ENCODE measurements around the gene RAB11FIP3. TPM values are rescaled to one million over a fixed set of nuclear protein-coding genes. Genes with fewer than 3 reads are reported as not detected.

The RAB11FIP3 gene
- total RNA-seq, 2 experiments from 2014 or later = 29.0 to 51.2 TPM

DNA sequence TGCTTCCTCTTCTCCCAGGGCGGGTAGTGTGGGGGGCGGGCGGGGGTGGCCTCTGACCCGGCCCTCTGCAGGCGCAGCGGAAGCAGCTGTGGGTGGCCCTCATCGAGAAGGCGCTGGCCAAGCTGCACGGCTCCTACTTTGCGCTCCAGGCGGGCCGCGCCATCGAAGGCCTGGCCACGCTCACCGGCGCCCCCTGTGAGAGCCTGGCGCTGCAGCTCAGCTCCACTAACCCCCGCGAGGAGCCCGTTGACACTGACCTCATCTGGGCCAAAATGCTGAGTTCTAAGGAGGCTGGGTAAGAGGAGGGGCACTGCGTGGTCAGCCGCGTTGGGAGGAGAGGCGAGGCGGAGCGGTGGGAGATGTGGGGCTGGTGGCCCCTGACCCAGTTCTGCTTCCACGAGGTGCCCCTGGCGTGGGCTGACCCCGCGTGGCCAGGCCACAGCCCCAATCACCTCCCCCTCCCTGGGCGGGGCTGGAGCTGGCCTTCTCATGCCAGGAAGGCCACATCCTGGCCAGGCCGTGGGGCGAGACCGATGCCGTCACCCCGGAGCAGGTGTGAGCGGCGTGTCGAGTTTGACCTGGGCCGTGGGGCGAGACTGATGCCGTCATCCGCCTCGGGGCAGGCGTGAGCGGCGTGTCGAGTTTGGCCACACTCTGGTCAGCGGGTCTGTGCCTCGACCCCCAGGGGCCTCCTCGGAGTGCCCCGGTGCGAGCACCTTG, 124.3 kb downstream of the RAB11FIP3 start:
- DNase-seq (ENCODE audit: low spot score) = no peak
- Histone ChIP-seq H3K9me3 (ENCODE audit: low read length) (no peaks in the 10 kb centered on the region), H3K4me3 (ENCODE audit: low read depth, low read length, poor library complexity, severe bottlenecking) (no peak overlapping the region), H3K4me1 (ENCODE audit: insufficient read depth, low read length, poor library complexity, severe bottlenecking) (no peaks in the 10 kb centered on the region), H3K79me2 (ENCODE audit: insufficient read depth, low read depth, low read length) (no peaks in the 10 kb centered on the region), H3K36me3 (ENCODE audit: insufficient read depth, low read length) (peaks cover 20% of the 10 kb centered on the region), H3K9me2 (ENCODE audit: insufficient read depth, low read length) (no peaks in the 10 kb centered on the region), H3K4me2 (ENCODE audit: low read length) (no peak overlapping the region), H2AFZ (ENCODE audit: low read length) (no peak overlapping the region), H3K27ac (ENCODE audit: low read depth, low read length, poor library complexity, severe bottlenecking) (no peak overlapping the region), H4K20me1 (ENCODE audit: insufficient read depth, low read length) (no peaks in the 10 kb centered on the region)
- CTCF ChIA-PET (ENCODE audit: unreplicated experiment) = no interaction called here
- intact Hi-C loops (cut with micrococcal nuclease; ENCODE audit: unreplicated experiment) = no loop called here
- BruUV-seq (replicated peaks) = no TSS peak
- POLR2A ChIA-PET = no interaction called here
- no peak for TF ChIP-seq EZH2phosphoT487 (IDR thresholded peaks at IDR 0.05; ENCODE audit: borderline replicate concordance, low read depth, low read length)
- TF ChIP-seq, protein P1, sequence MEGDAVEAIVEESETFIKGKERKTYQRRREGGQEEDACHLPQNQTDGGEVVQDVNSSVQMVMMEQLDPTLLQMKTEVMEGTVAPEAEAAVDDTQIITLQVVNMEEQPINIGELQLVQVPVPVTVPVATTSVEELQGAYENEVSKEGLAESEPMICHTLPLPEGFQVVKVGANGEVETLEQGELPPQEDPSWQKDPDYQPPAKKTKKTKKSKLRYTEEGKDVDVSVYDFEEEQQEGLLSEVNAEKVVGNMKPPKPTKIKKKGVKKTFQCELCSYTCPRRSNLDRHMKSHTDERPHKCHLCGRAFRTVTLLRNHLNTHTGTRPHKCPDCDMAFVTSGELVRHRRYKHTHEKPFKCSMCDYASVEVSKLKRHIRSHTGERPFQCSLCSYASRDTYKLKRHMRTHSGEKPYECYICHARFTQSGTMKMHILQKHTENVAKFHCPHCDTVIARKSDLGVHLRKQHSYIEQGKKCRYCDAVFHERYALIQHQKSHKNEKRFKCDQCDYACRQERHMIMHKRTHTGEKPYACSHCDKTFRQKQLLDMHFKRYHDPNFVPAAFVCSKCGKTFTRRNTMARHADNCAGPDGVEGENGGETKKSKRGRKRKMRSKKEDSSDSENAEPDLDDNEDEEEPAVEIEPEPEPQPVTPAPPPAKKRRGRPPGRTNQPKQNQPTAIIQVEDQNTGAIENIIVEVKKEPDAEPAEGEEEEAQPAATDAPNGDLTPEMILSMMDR (conservative IDR thresholded peaks at IDR 0.05; ENCODE audit: low read length) = 0 out of 2 replicates have a peak, but pooled peaks have one; percentile 37

DNA sequence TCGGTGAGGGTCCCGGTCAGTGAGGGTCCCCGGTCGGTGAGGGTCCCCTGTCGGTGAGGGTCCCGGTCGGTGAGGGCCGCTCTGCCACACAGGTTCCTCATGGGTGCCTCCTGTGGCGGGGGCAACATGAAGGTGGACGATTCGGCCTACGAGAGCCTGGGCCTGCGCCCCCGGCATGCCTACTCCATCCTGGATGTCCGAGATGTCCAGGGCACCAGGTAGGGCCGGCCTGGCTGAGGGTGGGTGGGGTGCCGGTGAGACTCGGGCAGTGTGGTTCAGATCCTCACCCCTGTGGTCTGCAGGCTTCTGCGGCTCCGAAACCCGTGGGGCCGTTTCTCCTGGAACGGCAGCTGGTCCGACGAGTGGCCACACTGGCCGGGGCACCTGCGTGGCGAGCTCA, 125.8 kb downstream of the RAB11FIP3 start:
- CTCF ChIA-PET (ENCODE audit: unreplicated experiment) = no interaction called here
- Histone ChIP-seq H3K36me3 (ENCODE audit: insufficient read depth, low read length) (peaks cover 20% of the 10 kb centered on the region), H3K9me2 (ENCODE audit: insufficient read depth, low read length) (no peaks in the 10 kb centered on the region), H3K9me3 (ENCODE audit: low read length) (no peaks in the 10 kb centered on the region), H3K4me3 (ENCODE audit: low read depth, low read length, poor library complexity, severe bottlenecking) (no peak overlapping the region), H3K4me1 (ENCODE audit: insufficient read depth, low read length, poor library complexity, severe bottlenecking) (no peaks in the 10 kb centered on the region), H4K20me1 (ENCODE audit: insufficient read depth, low read length) (no peaks in the 10 kb centered on the region), H3K79me2 (ENCODE audit: insufficient read depth, low read depth, low read length) (no peaks in the 10 kb centered on the region), H3K27ac (ENCODE audit: low read depth, low read length, poor library complexity, severe bottlenecking) (no peak overlapping the region), H3K4me2 (ENCODE audit: low read length) (no peak overlapping the region), H2AFZ (ENCODE audit: low read length) (no peak overlapping the region)
- DNase-seq (ENCODE audit: low spot score) = no peak
- TF ChIP-seq, protein P1 (conservative IDR thresholded peaks at IDR 0.05; ENCODE audit: low read length) = no peak
- no peak for TF ChIP-seq EZH2phosphoT487 (IDR thresholded peaks at IDR 0.05; ENCODE audit: borderline replicate concordance, low read depth, low read length)
- POLR2A ChIA-PET = no interaction called here
- intact Hi-C loops (cut with micrococcal nuclease; ENCODE audit: unreplicated experiment) = no loop called here
- no TSS peak for BruUV-seq (replicated peaks)

DNA sequence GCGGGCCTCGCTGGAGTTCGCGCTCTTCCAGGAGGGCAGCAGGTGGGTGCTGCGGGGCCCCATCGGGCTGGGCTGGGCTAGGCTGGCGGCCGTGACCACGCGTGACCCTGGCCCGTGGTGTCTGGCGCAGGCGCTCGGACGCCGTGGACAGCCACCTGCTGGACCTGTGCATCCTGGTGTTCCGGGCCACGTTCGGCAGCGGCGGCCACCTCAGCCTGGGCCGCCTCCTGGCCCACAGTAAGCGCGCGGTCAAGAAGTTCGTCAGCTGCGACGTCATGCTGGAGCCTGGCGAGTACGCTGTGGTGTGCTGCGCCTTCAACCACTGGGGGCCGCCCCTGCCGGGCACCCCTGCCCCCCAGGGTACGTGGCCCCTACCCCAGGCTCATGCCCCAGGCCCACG, 126.7 kb downstream of the RAB11FIP3 start:
- Histone ChIP-seq H4K20me1 (ENCODE audit: insufficient read depth, low read length) (no peaks in the 10 kb centered on the region), H3K4me3 (ENCODE audit: low read depth, low read length, poor library complexity, severe bottlenecking) (no peak overlapping the region), H3K9me2 (ENCODE audit: insufficient read depth, low read length) (no peaks in the 10 kb centered on the region), H3K4me2 (ENCODE audit: low read length) (no peak overlapping the region), H3K36me3 (ENCODE audit: insufficient read depth, low read length) (peaks cover 20% of the 10 kb centered on the region), H2AFZ (ENCODE audit: low read length) (no peak overlapping the region), H3K4me1 (ENCODE audit: insufficient read depth, low read length, poor library complexity, severe bottlenecking) (no peaks in the 10 kb centered on the region), H3K27ac (ENCODE audit: low read depth, low read length, poor library complexity, severe bottlenecking) (no peak overlapping the region), H3K9me3 (ENCODE audit: low read length) (no peaks in the 10 kb centered on the region), H3K79me2 (ENCODE audit: insufficient read depth, low read depth, low read length) (no peaks in the 10 kb centered on the region)
- ChIA-PET CTCF (ENCODE audit: unreplicated experiment) (no interaction called here), POLR2A (no interaction called here)
- intact Hi-C loops (cut with micrococcal nuclease; ENCODE audit: unreplicated experiment) = no loop called here
- TF ChIP-seq EZH2phosphoT487 (IDR thresholded peaks at IDR 0.05; ENCODE audit: borderline replicate concordance, low read depth, low read length) = no peak
- TF ChIP-seq, protein P1 (conservative IDR thresholded peaks at IDR 0.05; ENCODE audit: low read length) = no peak
- no peak for DNase-seq (ENCODE audit: low spot score)
- BruUV-seq (replicated peaks) = no TSS peak

Measured in OCI-LY7 (cell line).